Measurements from ENCODE around the gene YIPF2. TPM values are rescaled to one million over a fixed set of nuclear protein-coding genes. Genes with fewer than 3 reads are reported as not detected.
A peak's percentile ranks its signal among the peaks of the same experiment; 100 is the strongest.

The YIPF2 gene
- total and polyA plus RNA-seq, 2 of the 4 experiments (the other 2 are of a cell fraction): 61.5 to 78.0 TPM

GRCh38 chr19:10961073-10961860, 32.8 kb upstream of the YIPF2 start:
- intact Hi-C loops (cut with micrococcal nuclease): loop anchor here (2.0 kb wide), 1 partner anchor 14 kb away; no protein-coding TSS in a partner anchor
- Histone ChIP-seq H3K23ac (ENCODE audit: low read depth, low read length) (peak overlapping the region; percentile 98), H4K8ac (ENCODE audit: low read depth in 2 of 2, low read length in 2 of 2) (peak overlapping the region; percentile 50 to 87), H3K14ac (replicated peaks; ENCODE audit: low read depth, low read length) (peak overlapping the region; percentile 95), H3K56ac (ENCODE audit: extremely low read depth, insufficient read depth, low read length) (peak overlapping the region; percentile 92), H2BK120ac (ENCODE audit: low read depth, low read length) (peak overlapping the region; percentile 33), H2BK5ac (ENCODE audit: low read depth, low read length, poor library complexity, severe bottlenecking) (peak overlapping the region; percentile 91), H3K4me1 (ENCODE audit: control insufficient read depth, insufficient read depth, low read length) (peaks cover 9% of the 10 kb centered on the region), H3K18ac (ENCODE audit: low read depth, low read length) (peak overlapping the region; percentile 62), H3K36me3 (ENCODE audit: control insufficient read depth, insufficient read depth, low read length) (no peaks in the 10 kb centered on the region), H3K27ac (ENCODE audit: insufficient read depth, low read length) (peak overlapping the region; percentile 98), H3K4ac (ENCODE audit: low read depth, low read length) (peak overlapping the region; percentile 81), H4K20me1 (ENCODE audit: insufficient read depth, low read length) (peaks cover 40% of the 10 kb centered on the region), H3K79me1 (ENCODE audit: low read depth in 1 of 2, low read length in 2 of 2) (peaks cover 4 to 53% of the 10 kb centered on the region in 2 experiments; a peak in 3 of 4 replicates), H4K5ac (ENCODE audit: low read depth, low read length) (peak overlapping the region; percentile 86), H2BK20ac (ENCODE audit: low read depth, low read length) (no peak overlapping the region), H3K27me3 (ENCODE audit: control insufficient read depth, insufficient read depth, low read length) (no peaks in the 10 kb centered on the region), H2AK9ac (replicated peaks; ENCODE audit: low read depth, low read length, poor library complexity) (peak overlapping the region; percentile 94), H4K91ac (ENCODE audit: insufficient read depth, low read depth, low read length) (peak overlapping the region; percentile 81), H2AFZ (replicated peaks; ENCODE audit: low read length, poor library complexity) (peak overlapping the region; percentile 96), H3K4me3 (ENCODE audit: insufficient read depth, low read depth, low read length) (peak overlapping the region; percentile 85), H3K9me3 (ENCODE audit: control insufficient read depth, insufficient read depth, low read length) (no peaks in the 10 kb centered on the region), H3K9me1 (ENCODE audit: insufficient read depth, low read length) (peaks cover 20% of the 10 kb centered on the region), H3K9ac (ENCODE audit: low read depth, low read length) (peak overlapping the region; percentile 99), H2AK5ac (ENCODE audit: low read depth, low read length) (peak overlapping the region; percentile 72), H2BK15ac (ENCODE audit: low read depth, low read length) (no peak overlapping the region), H3K4me2 (ENCODE audit: low read depth, low read length) (peak overlapping the region; percentile 97)
- dilution Hi-C loops (cut with HindIII; ENCODE audit: low sequenced_read_pairs, unreplicated experiment): no loop called here
- ChIA-PET CTCF (interaction anchor here (0.6 to 1.6 kb wide), 2 partner anchors 9 to 24 kb away, joined by 3 to 5 read pairs; no protein-coding TSS in a partner anchor), POLR2A (ENCODE audit: unreplicated experiment) (interaction anchor here (0.6 kb wide), 1 partner anchor 12 kb away, joined by 8 read pairs; no protein-coding TSS in a partner anchor)
- DNase-seq (no peak), ATAC-seq (ENCODE audit: low read depth) (peak; percentile 62)
- in situ Hi-C loops (cut with MboI; ENCODE audit: low sequenced_read_pairs): no loop called here
- TF ChIP-seq MAZ (IDR thresholded peaks at IDR 0.05; ENCODE audit: borderline replicate concordance, low read depth, low read length) (peak; percentile 22), MXI1 (IDR thresholded peaks at IDR 0.05; ENCODE audit: borderline replicate concordance, low read depth, low read length) (0 out of 2 replicates have a peak, but pooled peaks have one; percentile 11), RCOR1 (IDR thresholded peaks at IDR 0.05; ENCODE audit: insufficient replicate concordance, low read length) (no peak), POLR2A (IDR thresholded peaks at IDR 0.05; ENCODE audit: low read depth, low read length) (no peak), BHLHE40 (IDR thresholded peaks at IDR 0.05; ENCODE audit: low read depth, low read length) (no peak)
- no TSS peak for BruUV-seq (replicated peaks)
- whole genome bisulfite sequencing, 2 experiments (ENCODE audit: extremely low coverage in 2 of 2, insufficient read length in 1 of 2): 0% methylated on average over 19 of the region's 92 CpGs; no CpG with 5 or more reads in 1 of the 2 experiments
